ENCODE data around the gene DAAM1.

DAAM1 gene

DNA sequence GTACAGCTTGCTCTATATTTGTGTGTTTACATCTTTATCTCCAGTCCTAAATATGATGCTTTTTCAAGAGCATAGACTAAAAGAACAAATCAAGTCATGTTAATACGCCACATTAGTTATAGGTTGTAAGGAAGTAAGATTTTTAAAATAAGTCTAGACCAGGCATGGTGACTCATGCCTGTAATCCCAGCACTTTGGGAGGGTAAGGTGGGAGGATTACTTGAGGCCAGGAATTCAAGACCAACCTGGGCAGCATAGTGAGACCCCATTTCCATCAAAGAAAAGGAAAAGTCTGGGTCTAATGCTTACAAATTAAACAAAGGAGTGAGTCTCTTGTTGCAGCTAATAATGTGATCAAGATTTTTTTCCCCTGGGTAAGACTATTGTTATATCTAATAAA is 157.9 kb downstream of the DAAM1 start:
- no peak for DNase-seq

DNA sequence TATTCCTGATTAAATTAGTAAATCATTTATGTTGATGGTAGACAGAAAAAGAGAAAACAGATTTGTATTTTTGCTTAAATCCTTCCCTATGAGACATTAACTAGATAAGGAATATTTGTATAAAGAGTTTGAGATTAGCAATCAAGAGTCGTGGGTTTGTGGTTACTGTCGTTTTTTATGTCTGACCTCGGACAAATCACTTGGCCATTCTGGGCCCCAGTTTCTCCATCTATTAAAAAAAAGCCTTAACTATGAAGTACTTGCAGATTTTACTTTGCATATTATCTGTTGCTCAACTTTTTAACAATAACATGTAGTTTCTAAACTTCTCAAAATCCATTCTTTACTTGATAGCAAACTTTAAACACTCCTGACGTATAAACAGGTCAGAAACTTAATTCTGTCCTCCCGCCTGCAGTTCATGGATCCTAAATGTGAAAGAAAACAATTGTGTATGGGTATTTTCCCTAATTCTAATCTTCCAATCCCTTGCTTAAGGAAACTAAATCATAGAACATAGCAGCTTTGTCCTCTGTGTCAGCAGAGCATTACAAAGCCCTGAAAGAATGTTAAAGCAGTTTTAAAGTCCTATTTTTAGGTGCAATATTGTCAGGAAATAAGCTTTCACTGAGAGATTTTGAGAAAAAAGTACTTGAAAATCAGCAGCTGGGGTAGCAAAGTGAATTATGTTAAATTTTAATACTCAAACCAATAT is 158.5 kb downstream of the DAAM1 start:
- no peak for DNase-seq

DNA sequence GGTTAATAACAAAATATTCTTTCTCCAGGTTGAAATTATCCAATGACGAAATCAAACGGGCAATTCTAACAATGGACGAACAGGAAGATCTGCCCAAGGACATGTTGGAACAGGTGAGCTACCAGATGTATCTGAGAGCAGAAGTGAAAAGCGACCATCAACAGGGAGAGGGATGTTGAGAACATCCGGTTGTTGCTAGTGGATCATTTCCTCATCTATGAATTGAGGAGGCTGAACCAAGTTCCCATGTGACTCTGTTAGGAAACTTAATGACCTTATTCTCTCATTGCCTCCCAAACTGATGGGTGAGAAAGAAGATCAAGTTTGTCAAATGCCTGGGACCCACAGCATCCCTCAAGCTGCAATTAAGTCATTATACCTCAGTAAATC is 159.0 kb downstream of the DAAM1 start:
- DNase-seq, result no peak

DNA sequence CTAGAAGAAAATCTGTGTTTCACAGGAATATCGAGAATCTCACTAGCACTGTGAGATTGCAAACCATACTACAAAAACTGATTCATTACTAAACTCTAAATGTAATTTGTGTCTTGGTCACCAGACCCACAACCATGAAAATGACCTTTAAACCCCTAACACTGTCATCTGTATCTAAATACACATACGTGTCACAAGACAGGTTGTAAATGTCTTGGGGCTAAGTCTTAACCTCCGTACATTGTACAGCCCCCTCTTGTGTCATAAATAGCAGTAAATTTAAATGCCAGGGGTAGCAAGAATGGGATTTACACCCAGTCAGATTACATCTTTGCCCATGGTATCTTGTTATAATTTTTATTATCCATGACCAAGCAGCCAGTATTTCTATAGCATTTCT is 159.4 kb downstream of the DAAM1 start:
- DNase-seq, result no peak

DNA sequence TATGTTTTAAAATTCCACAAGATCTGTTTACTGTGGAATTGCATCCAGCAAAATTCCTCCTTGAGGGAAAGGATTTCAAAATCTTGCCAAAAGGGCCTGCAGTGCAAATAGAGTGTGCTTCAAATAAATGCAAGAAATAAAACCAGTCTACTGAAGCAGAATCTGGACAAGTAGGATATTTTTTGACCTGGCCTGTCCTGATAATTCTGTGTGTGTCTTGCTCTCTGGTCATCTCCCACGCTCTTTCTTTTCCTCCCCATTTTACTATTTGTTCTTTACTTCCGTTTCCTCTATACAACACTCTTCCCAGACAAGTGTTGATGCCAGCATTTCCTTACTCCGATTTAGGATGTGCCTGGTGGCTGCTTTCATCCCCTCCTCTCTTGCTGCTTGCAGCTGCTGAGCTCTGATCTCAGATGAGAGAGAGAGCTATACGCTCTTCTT is 160.8 kb downstream of the DAAM1 start:
- DNase-seq, result no peak

DNA sequence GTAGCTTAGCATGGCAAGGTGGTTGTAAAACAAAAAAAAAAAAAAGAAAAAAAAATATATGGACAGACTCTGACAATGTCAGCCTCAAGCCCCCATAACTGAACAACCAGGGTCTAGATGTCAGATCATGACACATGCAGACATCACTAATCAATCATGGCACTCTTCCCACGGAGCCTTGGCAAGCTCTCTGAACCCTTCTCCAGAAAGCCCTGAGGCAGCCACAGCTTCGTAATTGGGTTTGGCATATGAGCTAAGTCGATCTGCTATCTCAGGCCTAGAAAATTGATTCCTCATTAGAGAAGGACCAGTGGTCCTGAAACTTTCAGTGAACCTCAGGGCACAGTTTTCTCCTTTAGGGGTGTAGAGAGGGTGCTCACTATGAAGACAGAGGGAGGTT is 164.5 kb downstream of the DAAM1 start:
- DNase-seq, result peak; percentile 23

DNA sequence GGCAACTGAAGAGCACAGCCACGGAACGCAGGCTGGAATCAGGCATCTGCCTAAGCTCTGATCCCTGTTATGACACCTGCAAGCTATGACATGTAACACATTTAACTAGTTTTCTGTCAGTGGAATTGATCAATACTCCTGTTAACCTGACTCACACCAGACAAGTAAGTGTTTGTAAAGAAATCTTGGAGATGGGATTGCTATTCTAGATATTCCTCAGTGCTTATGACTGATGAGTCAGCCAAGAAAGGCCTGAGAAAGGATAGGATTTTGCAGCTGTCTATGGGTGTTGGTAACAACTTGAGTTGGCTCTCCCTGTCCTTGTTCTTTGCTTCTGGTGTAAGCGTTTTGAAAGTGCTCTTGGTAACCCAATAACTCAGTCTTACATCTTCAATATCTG is 166.2 kb downstream of the DAAM1 start:
- DNase-seq, result no peak

DNA sequence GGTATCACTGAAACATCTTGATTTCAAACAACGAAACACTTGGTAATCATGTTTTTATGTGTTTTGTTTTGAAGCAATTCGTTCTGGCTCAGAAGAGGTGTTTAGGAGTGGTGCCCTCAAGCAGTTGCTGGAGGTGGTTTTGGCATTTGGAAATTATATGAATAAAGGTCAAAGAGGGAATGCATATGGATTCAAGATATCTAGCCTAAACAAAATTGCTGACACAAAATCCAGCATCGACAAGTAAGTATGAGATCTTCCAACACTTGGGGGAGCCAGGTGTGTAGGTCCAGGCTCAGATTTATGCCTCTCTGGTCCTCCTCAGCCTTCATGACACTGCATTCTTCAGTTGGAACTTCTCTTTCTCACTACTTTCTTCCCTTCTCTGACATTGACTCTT is 166.6 kb downstream of the DAAM1 start:
- no peak for DNase-seq

DNA sequence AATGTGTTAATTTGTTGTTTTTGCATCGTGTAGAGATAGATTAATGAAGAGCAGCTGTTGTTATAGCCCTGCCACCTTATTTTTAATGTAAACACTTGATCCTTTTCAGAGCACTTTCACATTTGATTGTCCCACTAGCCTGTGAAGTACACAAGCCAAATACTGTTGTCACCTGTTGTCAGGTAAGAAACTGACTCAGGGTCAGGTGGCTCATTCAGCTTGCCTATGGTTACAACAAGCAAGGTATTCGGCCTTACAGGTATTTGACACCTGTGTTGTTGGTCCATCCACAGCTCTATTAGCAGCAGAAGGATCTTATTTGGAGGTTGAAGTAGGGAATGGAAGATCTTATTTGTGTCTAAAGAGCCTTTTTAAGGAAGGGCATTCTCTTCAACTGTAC is 167.8 kb downstream of the DAAM1 start:
- no peak for DNase-seq

DNA sequence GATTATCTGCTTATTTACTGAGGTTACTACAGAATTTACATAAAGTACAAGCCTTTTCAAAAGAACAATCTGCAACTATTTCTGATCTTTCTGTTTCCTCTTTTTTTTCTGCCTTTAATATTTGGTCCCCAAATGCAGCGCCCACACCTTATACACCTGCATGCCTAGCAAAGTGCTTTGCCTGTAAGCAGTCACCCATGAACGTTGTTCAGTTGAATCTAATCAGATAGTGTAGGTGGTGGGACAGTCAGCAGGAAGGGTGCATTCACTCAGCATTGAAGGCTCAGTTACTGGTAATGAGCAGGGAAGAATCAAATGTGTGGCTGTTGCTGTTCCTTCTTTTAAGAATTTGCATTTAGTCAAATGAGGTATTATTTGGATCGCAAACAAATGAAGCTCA is 168.3 kb downstream of the DAAM1 start:
- DNase-seq, result no peak

DNA sequence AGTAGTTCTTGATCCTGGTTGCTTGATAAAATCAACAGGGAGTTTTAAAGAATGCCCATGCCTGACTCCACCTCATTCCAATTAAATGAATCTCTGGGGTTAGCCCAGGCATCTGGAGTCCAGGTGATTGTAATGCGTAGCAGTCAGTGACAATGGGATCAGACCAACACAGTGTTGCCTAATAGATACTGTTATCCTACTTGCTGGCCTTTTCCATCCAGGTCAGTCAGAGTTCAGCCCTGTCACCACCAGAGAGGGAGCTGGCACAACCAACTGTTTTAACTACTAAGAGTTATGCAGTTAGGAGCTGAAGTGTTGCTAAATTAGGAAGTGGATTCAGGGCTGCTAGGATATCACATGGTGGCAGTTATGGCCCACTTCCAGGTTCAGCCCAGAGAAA is 169.6 kb downstream of the DAAM1 start:
- no peak for DNase-seq

DNA sequence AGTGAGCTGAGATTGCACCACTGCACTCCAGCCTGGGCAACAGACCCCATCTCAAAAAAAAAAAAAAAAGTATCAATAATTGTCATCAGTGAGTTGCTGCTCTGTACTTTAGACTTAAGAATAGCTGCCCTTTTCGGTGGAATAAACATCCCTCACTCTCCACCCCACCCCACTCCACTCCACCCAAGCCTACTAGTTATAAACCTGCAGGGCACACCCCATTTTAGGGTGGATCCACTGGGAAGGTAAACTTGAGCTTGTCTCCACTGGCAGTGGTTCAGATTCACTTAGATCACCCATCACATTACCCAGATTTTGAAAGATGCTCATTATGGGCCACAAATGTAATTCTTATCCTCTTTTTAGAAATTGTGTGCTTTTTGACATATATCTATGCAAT is 170.3 kb downstream of the DAAM1 start:
- DNase-seq, result no peak

DNA sequence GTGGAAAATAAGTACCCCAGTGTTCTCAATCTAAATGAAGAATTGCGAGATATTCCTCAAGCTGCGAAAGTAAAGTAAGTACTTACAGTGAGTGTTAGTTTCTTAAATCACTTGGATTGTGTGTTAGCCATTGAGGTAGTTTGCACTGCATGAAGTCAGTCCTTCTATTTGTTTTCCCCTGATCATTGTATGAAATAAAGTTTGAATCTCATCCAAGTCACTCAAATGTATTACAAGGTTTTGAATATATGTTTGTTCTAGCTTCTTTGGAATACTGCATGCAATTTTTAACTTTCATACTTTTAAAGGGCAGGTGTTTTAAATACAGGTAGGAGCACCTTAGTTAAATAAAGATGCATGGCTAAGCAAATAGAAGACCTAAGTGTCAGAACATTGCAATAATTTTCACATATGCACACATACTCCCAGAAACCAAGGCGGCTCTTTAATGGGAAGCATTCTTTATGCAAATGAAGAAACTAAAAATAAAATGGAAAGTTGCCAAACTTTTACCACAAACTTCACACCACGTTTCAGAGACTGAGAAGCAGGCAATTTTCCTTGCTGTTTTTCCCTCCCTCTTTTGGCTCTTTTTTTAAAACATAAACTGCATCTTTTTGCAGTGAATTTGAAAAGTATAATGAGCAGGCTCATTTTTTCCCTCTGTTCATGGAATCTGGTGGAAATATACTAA is 171.1 kb downstream of the DAAM1 start:
- no peak for DNase-seq

DNA sequence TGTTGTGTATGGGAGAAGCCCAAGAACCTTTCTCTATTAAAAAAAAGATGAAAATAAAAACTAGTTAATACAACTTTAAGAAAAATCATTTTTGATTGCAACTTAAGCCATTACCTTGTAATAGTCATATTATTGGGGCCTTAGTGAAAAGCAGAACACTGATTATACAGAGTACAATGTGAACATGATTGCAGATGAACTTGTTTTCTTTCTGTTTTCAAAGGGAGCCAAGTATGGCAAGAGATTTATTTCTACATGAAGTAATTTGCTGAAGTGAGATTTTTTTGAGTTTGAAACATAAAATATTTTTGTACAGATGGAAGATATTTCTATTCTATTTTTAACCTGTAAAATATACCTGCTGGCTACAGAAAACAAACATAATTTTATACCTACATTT is 171.8 kb downstream of the DAAM1 start:
- no peak for DNase-seq

DNA sequence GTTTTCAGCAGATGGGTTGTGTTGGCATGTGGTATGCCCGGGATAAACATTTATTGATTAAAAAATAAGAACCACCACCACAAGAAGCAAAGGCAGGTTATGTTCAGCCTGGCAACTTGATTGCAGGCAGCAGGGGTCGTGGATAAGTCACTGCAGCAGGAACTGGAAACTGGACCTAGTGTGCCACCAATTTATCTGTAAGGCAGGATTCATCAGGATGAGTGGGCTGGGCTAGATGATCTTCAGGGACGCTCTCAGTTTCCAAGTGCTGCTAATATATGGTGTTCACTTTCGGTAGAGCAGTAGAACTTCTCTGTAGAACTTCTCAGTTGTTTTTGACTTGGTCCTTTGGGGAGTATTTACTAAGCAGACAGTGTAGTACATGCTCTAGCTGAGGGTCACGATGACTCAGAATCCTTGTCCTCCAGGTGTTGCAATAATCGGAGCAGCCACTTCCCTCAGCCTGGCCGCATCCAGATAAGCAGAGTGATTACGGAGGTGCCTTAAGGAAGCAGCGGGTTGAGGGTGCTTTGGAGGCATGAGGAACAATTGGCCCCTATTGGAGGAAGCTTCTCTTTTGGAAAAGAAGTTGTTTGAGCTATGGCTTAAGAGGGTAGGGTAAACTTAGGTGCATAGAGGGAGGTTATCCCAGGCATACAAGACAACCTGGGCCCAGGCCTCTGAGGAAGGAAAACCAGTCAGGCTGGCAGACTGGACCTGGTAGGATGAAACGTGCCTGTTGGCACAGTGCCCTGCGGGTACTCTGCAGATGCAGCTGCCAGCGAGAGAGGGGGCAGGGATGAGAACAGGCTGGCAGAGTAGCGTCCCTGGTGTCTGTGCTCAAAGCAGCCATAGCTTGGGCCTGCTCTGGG is 172.7 kb downstream of the DAAM1 start:
- DNase-seq, result no peak

DNA sequence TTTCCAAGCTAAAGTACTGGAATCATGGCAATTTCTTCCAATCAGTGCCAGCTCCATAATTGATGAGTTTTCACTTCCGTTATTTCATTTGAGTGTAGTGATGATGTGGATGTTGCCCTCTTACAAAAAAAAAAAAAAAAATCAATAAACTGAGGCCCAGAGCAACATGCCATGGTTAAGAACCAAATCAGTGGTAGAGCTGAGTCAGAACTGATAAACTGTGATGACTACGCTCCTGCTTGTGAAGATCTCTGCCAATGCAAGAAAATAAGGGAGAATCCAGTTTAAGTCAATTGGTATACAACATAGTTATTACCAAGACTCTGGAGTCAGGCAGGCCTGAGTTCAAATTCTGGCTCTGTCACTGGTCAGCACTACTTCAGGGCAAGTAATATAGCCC is 174.0 kb downstream of the DAAM1 start:
- DNase-seq, result no peak

DNA sequence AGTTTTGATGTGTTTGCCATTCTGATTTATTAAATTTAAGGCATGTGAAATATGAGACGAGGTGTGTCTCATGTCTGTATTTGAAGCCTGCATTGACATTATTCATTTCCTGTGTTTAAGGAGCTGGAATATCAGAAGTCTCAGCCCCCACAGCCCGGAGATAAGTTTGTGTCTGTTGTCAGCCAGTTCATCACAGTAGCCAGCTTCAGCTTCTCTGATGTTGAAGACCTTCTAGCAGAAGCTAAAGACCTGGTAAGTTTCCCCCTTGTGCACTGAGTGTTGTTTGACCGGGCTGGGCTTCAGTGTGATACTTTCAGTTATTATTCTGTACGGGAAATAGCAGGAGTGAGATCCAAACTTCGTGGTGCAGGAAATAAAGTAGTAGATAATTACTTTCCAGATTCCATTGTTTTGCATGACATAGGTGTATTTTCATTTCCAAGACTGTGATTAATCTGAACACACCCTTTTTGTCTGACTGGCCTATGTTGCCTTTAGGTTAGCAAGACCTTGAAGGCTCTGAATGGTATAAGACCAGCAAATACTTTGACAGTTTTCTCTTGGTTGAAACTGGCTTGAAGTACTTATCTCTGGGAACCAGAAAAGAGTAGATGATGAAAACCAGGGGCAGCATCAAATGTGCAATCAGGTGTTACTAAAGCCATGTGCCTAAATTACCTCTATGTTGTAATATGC is 175.2 kb downstream of the DAAM1 start:
- DNase-seq, result no peak

DNA sequence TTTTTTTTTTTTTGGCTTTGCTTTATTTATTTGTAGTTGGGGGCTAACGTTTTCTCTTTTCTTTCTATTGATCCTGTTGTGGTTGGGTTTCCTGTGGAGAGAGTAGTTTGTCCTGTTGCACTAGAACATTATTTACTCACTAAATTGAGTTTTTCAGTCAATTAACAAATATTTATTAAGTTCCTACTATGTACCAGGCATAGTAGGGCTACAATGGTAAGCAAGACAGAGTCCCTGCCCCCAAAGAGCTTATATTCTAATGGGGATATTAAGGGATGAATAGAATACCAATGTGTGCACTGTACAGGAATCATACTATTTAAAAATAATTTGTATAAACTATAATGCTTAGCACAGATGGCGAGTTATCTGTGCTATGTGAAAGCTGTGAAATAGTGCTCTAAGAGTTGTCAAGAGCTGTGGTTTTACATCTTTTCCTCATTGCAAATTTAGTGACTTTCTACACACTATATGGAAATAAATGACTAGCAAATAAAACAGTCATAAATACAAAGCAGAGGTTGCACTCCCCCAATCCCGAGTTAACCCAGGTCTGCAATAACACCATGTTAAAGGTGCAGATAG is 181.8 kb downstream of the DAAM1 start:
- no peak for DNase-seq

DNA sequence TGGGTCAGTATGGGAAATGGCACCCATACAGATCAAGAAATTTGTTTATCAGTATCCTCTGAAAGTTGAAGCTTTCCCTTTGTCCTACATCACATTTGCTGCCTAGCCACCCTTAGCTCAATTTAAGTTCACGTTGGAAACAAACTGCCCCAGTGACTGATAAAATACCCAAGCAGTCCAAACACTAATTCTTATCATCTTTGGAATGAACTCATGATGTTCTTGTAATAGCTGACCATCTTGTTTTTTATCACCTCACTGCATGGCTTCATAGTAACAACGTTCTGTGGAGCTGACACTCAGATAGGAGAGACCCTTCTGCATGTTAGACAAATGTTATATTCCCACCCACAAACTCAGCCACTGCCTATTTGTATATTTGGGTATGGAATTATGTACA is 183.3 kb downstream of the DAAM1 start:
- no peak for DNase-seq

DNA sequence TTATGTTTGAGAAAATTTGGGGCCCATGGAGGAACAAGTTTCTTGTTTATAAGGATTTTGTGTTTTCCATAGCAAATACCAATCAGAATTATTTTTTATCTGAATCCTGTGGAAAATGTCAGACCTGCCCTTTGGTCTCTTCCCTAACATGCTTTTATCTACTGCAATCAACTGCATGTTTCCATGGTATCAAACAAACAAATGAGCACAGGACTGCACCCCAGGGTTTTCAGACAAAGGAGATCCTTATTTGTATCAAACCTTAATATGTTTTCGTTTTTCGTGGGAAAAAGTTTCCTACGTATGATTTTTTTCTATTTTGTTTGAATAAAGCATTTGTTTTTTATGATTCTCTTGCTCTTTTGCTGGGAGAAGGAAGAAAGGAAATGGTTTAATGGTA is 185.6 kb downstream of the DAAM1 start:
- DNase-seq, result no peak

DNA sequence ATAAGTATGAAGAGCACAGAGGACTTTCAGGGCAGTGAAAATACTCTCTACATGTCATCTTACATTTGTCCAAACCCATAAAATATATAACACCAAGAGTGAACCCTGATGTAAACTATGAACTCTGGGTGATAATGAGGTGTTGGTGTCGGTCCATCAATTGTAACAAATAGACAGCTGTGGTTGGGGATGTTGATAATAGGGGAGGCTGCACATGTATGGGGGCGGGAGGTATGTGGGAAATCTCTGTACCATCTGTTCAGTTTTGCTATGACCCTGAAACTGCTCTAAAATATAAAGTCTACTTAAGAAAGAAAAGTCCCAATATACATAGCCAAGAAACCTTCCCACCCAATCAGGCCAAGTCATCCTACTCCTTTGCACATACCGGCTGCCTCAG is 188.2 kb downstream of the DAAM1 start:
- DNase-seq, result no peak

DNA sequence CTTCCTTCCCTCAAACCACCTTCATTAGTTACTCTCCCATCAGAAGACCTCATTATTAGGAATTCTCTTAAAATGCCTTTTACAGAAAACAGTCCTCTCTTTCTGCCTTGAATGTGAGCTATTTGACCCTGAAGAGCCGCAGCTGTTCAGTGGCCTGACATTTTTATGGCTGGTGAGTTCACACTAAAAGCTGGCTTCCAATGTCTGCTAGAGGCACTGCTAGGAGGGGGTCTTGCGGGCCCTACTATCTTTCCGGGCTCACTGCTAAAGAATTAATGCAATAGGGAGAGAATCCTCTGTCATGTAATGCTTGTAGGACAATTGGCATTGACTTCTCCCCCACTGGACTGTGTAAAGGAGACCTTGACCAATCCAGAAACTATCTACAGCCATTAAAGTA is 189.0 kb downstream of the DAAM1 start:
- no peak for DNase-seq

All from retina (tissue), 1 donor.